Suprapubic skin (tissue), 4 donors: ENCODE results near the gene C20orf204.

Source experiments
- EP300 ChIP-seq: sonication (generic); formaldehyde crosslinking; IDR thresholded peaks from one replicate; pipeline ENCODE4 v1.6.1; 2017; ENCODE audit warnings: antibody characterized with exemption
- POLR2A ChIP-seq, 2 donors: fragments of 450-650 bp; IDR thresholded peaks; one replicate each; pipeline ENCODE4 v1.6.1; 2017; ENCODE audit warnings: antibody characterized with exemption in 2 of 2, mild to moderate bottlenecking in 2 of 2, moderate library complexity in 2 of 2
- POLR2AphosphoS5 ChIP-seq, 3 donors: sonication (generic); formaldehyde crosslinking; IDR thresholded peaks; one replicate each; pipeline ENCODE4 v1.6.1; 2017; ENCODE audit warnings: antibody characterized with exemption in 3 of 3
- TF ChIP-seq, protein P1 (sequence below), 2 donors: fragments of 200-600 bp in 1 of 2; fragments of 450-650 bp in 1 of 2; sonication (generic) in 1 of 2; IDR thresholded peaks; one replicate each; pipeline ENCODE4 v1.5.1; 2016 to 2019; ENCODE audit warnings: antibody characterized with exemption in 2 of 2, mild to moderate bottlenecking in 1 of 2, moderate library complexity in 1 of 2

DNA sequence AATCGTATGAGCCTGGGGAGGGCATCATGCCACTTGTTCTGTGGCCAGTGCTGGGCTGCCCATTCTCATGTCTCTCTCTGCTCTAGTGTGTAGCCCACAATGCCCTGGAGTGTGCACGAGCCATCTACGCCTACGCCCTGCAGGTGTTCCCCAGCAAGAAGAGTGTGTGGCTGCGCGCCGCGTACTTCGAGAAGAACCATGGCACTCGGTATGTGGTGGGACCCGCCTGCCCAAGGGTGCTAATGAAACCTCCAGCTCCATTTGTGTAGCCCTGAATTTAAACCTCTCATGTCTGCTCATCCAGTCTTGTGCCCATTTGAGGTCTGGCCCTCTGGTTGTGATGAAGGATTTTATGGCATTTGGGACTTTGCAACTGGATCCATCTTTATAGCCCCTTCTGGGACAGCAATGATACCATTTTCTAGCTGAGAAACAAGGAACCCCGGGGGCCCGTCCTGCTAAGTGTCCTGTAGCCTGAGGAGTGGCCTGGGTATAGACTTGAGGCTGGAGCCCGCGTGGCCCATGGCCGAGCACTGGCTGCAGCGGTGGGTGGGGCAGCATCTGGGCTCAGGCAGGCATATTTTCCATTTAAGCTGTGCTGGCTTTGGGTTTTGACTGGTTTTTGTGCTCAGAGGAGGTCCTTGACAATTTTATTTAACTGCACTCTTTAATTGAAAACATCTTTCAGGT is 13.2 kb upstream of the C20orf204 start:
- no peak for TF ChIP-seq POLR2A (IDR thresholded peaks at IDR 0.05)
- TF ChIP-seq, protein P1, sequence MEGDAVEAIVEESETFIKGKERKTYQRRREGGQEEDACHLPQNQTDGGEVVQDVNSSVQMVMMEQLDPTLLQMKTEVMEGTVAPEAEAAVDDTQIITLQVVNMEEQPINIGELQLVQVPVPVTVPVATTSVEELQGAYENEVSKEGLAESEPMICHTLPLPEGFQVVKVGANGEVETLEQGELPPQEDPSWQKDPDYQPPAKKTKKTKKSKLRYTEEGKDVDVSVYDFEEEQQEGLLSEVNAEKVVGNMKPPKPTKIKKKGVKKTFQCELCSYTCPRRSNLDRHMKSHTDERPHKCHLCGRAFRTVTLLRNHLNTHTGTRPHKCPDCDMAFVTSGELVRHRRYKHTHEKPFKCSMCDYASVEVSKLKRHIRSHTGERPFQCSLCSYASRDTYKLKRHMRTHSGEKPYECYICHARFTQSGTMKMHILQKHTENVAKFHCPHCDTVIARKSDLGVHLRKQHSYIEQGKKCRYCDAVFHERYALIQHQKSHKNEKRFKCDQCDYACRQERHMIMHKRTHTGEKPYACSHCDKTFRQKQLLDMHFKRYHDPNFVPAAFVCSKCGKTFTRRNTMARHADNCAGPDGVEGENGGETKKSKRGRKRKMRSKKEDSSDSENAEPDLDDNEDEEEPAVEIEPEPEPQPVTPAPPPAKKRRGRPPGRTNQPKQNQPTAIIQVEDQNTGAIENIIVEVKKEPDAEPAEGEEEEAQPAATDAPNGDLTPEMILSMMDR (IDR thresholded peaks at IDR 0.05): no peak
- TF ChIP-seq EP300: no peak
- no peak for TF ChIP-seq POLR2AphosphoS5 (IDR thresholded peaks at IDR 0.05)
